Suprapubic skin (tissue), 3 donors: ENCODE results near the gene PLXND1.

ENCODE experiments used
- EP300 ChIP-seq: sonication (generic); formaldehyde crosslinking; IDR thresholded peaks from one replicate; pipeline ENCODE4 v1.6.1; 2017; ENCODE audit warnings: antibody characterized with exemption
- POLR2A ChIP-seq, 2 donors: fragments of 450-650 bp; IDR thresholded peaks; one replicate each; pipeline ENCODE4 v1.6.1; 2017; ENCODE audit warnings: antibody characterized with exemption in 2 of 2, mild to moderate bottlenecking in 2 of 2, moderate library complexity in 2 of 2
- TF ChIP-seq, protein P1 (sequence below), 2 donors: fragments of 200-600 bp in 1 of 2; fragments of 450-650 bp in 1 of 2; sonication (generic) in 1 of 2; IDR thresholded peaks; one replicate each; pipeline ENCODE4 v1.5.1; 2016 to 2019; ENCODE audit warnings: antibody characterized with exemption in 2 of 2, mild to moderate bottlenecking in 1 of 2, moderate library complexity in 1 of 2

DNA sequence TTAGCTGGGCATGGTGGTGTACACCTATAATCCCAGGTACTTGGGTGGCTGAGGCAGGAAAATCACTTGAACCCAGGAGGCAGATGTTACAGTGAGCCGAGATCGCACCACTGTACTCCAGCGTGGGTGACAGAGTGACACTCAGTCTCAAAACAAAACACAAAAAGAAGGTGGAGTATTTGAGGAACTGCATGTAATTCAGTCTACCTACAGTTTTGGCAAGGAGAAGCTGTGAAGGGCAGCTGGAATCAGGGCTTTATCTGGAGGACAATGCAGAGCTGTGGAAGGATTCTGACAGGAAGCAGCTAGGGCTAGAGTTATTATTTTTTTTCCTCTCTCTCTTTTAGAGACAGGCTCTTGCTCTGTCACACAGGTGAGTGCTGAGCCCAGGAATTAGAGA lies 56.7 kb downstream of the PLXND1 start:
- TF ChIP-seq POLR2A (IDR thresholded peaks at IDR 0.05): no peak
- TF ChIP-seq EP300: no peak
- TF ChIP-seq, protein P1, sequence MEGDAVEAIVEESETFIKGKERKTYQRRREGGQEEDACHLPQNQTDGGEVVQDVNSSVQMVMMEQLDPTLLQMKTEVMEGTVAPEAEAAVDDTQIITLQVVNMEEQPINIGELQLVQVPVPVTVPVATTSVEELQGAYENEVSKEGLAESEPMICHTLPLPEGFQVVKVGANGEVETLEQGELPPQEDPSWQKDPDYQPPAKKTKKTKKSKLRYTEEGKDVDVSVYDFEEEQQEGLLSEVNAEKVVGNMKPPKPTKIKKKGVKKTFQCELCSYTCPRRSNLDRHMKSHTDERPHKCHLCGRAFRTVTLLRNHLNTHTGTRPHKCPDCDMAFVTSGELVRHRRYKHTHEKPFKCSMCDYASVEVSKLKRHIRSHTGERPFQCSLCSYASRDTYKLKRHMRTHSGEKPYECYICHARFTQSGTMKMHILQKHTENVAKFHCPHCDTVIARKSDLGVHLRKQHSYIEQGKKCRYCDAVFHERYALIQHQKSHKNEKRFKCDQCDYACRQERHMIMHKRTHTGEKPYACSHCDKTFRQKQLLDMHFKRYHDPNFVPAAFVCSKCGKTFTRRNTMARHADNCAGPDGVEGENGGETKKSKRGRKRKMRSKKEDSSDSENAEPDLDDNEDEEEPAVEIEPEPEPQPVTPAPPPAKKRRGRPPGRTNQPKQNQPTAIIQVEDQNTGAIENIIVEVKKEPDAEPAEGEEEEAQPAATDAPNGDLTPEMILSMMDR (IDR thresholded peaks at IDR 0.05): no peak
